M059J (cell line): Measurements from ENCODE around the gene FMNL2. TPM values are rescaled to one million over a fixed set of nuclear protein-coding genes. Genes with fewer than 3 reads are reported as not detected.

Experiments
- DNase-seq: peaks from one replicate; pipeline ENCODE4 v3.0.0-alpha.2; 2012; ENCODE audit warnings: low read depth
- total RNA-seq: library from RNA; depleted of rRNA; stranded (reverse); fragments of >200 nt; shearing (Covaris generic); gene quantifications from 2 replicates; pipeline ENCODE4 v1.2.3, GENCODE V29; 2014

FMNL2 gene
- total RNA-seq, 1 experiment from 2014 or later: 13.2 TPM

GRCh38 chr2:152339556-152340286 lies 4.7 kb downstream of the FMNL2 start:
- no peak for DNase-seq

GRCh38 chr2:152342259-152343046 lies 7.5 kb downstream of the FMNL2 start:
- DNase-seq: no peak

DNA sequence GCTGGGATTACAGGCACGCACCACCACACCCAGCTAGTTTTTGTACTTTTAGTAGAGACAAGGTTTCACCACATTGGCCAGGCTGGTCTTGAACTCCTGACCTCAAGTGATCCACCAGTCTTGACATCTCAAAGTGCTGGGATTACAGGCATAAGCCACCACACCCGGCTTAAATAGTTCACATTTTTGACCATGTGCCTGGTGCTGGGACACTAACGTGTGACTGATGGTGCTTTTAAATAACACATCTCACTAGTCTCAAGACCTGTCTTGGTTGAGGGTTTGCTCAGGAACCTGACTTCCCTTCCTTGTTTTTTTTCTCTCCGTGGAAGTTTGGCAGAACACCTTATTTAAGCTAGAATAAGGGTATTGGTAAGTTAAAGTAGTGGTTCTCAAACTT lies 8.5 kb downstream of the FMNL2 start:
- no peak for DNase-seq

DNA sequence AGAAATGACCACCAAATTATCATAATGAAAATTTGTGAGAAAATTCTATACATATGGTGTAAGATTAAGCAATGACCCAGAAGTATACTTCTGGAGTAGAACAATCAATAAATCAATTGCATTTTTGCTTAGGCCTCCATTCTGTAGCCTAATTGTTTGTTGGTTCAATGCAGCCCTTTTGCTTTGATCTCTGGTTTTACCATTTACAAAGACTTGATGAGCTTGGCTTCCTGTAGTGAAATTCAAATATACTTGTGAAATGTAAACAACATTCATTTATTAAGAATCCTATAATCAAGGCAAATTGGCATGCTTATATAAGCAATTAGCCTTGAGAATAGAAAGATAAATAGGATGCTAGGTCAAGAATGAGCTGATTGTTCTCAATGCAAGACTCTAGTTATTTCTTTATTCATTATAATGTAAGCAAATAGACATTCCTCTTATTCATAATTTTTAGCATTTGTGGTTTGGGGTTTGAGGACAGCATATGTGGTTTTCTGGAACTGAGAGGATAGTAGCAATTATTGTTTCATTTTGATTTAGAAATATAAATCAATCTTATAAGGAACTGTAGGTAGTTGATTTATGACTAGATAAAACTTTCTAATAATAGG lies 9.7 kb downstream of the FMNL2 start:
- DNase-seq: peak; percentile 13

- DNase-seq: peak; percentile 93
Measured at GRCh38 chr2:152347076-152347475, 12.1 kb downstream of the FMNL2 start.

- DNase-seq: peak; percentile 33
Measured at GRCh38 chr2:152348388-152348787, 13.4 kb downstream of the FMNL2 start.

DNA sequence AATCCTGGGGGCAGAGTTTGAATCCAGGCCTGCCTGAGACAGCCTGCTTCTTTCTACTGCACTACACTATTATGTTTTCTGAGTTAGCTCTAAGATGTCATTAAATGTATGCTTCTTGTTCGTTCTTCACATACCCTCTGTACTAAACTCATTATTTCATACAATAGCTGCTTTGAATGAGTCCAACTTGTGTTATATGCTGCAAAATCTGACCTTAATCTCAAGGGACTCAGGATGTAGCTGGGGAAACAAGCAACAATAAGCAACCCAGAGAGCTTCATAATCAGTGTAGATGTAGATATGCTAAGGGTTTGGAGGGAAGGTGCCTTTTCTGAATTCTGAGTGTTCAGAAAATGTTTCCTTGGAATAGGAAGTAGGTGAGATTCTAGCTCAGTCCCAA lies 14.4 kb downstream of the FMNL2 start:
- DNase-seq: no peak

GRCh38 chr2:152350155-152350679 lies 15.2 kb downstream of the FMNL2 start:
- DNase-seq: no peak

- DNase-seq: no peak
Measured at GRCh38 chr2:152352616-152353015, 17.6 kb downstream of the FMNL2 start.

DNA sequence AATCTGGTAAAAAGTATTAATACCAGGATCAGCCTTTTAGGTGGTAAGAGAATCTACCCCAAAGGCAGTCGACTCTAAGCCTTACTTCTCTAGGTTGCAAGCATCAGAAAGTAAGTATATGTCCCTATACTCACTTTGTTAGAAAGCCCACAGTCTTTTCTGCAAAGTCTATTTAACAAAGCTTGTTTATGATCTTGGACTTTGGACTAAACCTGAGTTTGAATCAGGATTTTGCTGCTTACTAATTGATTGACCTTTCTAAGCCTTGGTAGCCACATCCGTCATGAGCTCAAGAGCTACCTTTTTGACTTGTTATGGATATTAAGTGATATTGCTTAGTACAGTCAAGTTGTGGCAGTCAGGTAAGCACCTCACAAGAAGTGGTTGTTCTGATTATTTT lies 18.4 kb downstream of the FMNL2 start:
- no peak for DNase-seq

- DNase-seq: no peak
Measured at GRCh38 chr2:152354069-152354755, 19.2 kb downstream of the FMNL2 start.

DNA sequence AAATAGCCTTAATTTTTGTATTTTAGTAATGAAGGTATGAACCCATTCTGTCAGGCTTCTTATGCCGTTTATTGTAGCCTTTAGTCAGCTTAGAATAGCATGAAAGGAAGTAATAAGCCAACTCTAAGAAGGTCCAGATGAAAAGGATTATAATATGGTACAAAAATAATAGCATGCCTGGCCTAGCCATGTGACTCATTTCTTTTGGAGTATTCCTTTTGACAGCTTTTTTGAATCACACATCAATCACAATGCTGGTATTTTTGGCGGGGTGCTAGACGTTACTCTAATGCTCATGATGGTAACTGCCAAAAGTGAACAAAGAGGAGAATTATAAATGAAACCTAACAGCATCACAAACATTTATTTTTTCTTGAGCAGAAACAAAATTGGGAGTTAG lies 19.9 kb downstream of the FMNL2 start:
- peak; percentile 7 for DNase-seq

DNA sequence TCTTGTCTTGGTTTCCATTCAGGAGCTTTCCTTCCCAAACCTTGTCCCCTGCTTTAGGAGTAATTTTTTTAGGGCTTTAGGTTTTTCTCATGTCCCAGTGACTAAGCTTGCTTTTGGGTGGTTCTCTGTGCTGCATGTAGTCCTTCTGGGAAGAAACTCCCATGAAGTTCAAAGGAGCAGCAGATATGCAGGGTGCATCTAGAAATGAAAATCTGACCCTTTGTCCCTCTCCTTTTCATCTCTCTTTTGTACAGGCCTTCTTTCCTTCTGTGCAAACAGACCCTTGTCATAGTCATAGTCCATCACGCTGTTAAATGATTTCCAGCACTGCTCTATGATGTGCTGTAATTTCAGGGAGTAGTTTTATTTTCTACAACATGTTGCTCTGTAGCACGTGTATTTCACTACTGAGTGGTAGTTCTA lies 20.4 kb downstream of the FMNL2 start:
- no peak for DNase-seq

DNA sequence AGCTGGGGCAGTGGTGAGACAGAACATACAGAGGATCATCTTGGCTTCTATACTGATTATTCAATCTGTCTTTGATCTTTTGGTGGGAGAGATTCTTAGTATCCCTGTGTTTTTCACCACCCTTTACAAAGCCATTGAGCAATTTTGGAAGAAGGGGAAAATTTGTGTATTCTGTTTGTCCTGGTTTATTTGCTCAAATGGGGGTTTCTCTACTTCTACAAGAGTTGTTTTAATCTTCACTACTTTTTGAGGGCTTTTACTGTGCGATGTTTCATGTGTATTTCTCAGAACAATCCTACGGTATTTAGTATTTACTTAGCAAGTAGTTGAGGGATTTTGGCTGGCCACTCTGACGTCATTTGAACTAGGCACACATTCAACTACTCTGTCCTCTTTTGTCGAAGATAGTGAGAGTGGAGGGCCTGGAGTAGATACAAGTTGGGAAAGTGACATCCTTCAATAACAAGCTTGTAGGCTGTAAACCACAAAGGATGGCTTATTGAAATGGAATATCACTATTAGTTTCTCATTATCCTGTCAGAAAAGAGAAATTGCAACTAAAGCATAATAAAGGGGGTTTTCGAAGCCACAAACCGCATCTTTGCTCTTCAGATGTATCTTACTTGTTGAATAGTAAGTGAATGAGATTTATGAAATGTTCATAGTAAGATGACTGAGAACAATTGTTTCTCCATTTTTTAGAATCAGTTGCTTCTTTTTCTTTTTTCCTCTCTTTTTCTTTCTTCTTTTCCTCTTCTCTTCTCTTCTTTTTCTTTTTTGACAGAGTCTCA lies 24.8 kb downstream of the FMNL2 start:
- no peak for DNase-seq

- no peak for DNase-seq
Measured at GRCh38 chr2:152363936-152364335, 29.0 kb downstream of the FMNL2 start.

GRCh38 chr2:152367547-152368390 lies 32.8 kb downstream of the FMNL2 start:
- DNase-seq: no peak

DNA sequence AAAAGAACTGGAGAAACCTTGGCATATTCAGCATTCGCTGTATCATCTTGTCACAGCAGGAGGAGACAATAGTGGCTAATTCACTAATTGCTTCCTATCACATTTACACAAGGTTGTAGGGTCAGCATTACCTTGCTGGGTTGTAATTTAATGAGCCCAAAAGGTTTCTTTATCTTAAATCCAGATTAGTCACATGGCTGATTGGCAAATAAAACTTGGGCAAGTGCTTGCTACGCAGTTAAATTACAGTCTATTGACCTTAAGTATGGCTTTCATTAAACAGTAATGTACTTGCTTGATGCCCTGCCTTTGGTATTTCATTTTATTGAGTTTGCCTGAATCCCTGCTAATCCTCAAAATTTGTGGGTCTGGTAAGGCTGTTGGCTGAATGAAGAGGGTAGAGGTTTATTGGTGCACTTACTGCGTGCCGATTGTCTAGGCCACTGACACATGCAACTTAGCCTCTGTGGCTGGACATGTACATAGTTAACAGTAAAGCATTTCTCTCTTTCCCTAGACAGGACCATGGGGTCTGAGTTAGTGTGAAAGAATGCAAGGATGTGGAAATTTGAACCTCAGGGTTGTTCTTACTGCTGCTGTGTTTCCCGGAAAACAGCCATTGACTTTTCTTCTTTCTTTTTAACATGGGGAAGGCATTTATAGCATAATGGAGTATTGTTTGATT lies 34.3 kb downstream of the FMNL2 start:
- peak; percentile 77 for DNase-seq

GRCh38 chr2:152370783-152371182 lies 35.8 kb downstream of the FMNL2 start:
- DNase-seq: no peak

GRCh38 chr2:152372438-152372984 lies 37.5 kb downstream of the FMNL2 start:
- no peak for DNase-seq
